HG02678 (cell line): Measurements from ENCODE around the gene TRIP13.

ENCODE experiments used
- ATAC-seq: cut with Tn5 transposase; IDR thresholded peaks from one replicate; pipeline ENCODE4 v1.9.1; 2021; ENCODE audit warnings: mild to moderate bottlenecking, moderate library complexity; ENCODE audit not compliant: unreplicated experiment

TRIP13 gene

GRCh38 chr5:963673-964531 is 71.2 kb downstream of the TRIP13 start:
- peak; percentile 75 for ATAC-seq

- no peak for ATAC-seq
These were observed 72.1 kb downstream of the TRIP13 start for GRCh38 chr5:964821-965220.

- no peak for ATAC-seq
These were observed 73.1 kb downstream of the TRIP13 start for GRCh38 chr5:965604-966344.

- no peak for ATAC-seq
These were observed 73.6 kb downstream of the TRIP13 start for GRCh38 chr5:966345-966710.

GRCh38 chr5:966941-967340 is 74.3 kb downstream of the TRIP13 start:
- ATAC-seq = no peak
